Right atrium auricular region (tissue), 2 donors: Measurements from ENCODE around the gene DUSP2. TPM values are rescaled to one million over a fixed set of nuclear protein-coding genes. Genes with fewer than 3 reads are reported as not detected.

ENCODE experiments used
- DNase-seq: peaks from one replicate; pipeline ENCODE4 v3.0.0-alpha.2; 2019; ENCODE audit warnings: low spot score
- H3K27ac ChIP-seq, 2 donors: fragments of 200-600 bp; sonication (generic); 1 replicate in 1 of 2; 2 replicates in 1 of 2; pipeline ENCODE4 v1.5.1; 2016 to 2019
- H3K27me3 ChIP-seq, 2 donors: fragments of 200-600 bp; sonication (generic); one replicate each; pipeline versions ENCODE4 v1.5.1 to v1.6.0; 2017 to 2019
- H3K36me3 ChIP-seq: fragments of 200-600 bp; sonication (generic); one replicate; pipeline ENCODE4 v1.5.1; 2016
- H3K4me1 ChIP-seq, 2 donors: fragments of 200-600 bp; sonication (generic); one replicate each; pipeline versions ENCODE4 v1.5.1 to v1.6.0; 2017 to 2019
- H3K4me3 ChIP-seq, 2 donors: fragments of 200-600 bp; sonication (generic); 1 replicate in 1 of 2; 2 replicates in 1 of 2; pipeline ENCODE4 v1.5.1; 2017 to 2019; ENCODE audit warnings: mild to moderate bottlenecking in 1 of 2, moderate library complexity in 1 of 2
- H3K9me3 ChIP-seq, 2 donors: fragments of 200-600 bp; sonication (generic); one replicate each; pipeline ENCODE4 v1.5.1; 2019
- CTCF ChIP-seq, 2 donors: fragments of 200-600 bp; sonication (generic); IDR thresholded peaks; one replicate each; pipeline ENCODE4 v1.5.1; 2019; ENCODE audit warnings: antibody characterized with exemption in 2 of 2
- total RNA-seq, 2 donors: library from RNA; depleted of rRNA; stranded (reverse); fragments of >200 nt; gene quantifications; one replicate each; pipeline ENCODE4 v1.1.0, GENCODE V29; 2016

Gene DUSP2
- total RNA-seq, 2 donors from 2014 or later, result 4.0 to 9.0 TPM

GRCh38 chr2:96099861-96100798 lies 45.1 kb downstream of the DUSP2 start:
- Histone ChIP-seq H3K4me1 (peaks cover 0 to 45% of the 10 kb centered on the region in 2 donors), H3K27me3 (no peaks in the 10 kb centered on the region), H3K27ac (peak overlapping the region in 1 of 2 donors; percentile 72), H3K9me3 (peaks cover 0 to 4% of the 10 kb centered on the region in 2 donors), H3K36me3 (no peaks in the 10 kb centered on the region), H3K4me3 (no peak overlapping the region)
- DNase-seq, result peak; percentile 51
- no peak for TF ChIP-seq CTCF (IDR thresholded peaks at IDR 0.05)

- H3K4me3 ChIP-seq, result no peak overlapping the region
- no peaks in the 10 kb centered on the region for H3K36me3 ChIP-seq
- peak; percentile 63 for DNase-seq
- peak overlapping the region; percentile 72 to 74 for H3K27ac ChIP-seq
- H3K27me3 ChIP-seq, result no peaks in the 10 kb centered on the region
- peak in 1 of 2 donors; percentile 6 for TF ChIP-seq CTCF (IDR thresholded peaks at IDR 0.05)
- peaks cover 0 to 38% of the 10 kb centered on the region in 2 donors for H3K4me1 ChIP-seq
- H3K9me3 ChIP-seq, result no peaks in the 10 kb centered on the region
Measured at GRCh38 chr2:96098900-96099590, 46.2 kb downstream of the DUSP2 start.

GRCh38 chr2:96097951-96098823 lies 47.1 kb downstream of the DUSP2 start:
- peaks cover 0 to 29% of the 10 kb centered on the region in 2 donors for H3K4me1 ChIP-seq
- H3K9me3 ChIP-seq, result no peaks in the 10 kb centered on the region
- no peak overlapping the region for H3K4me3 ChIP-seq
- TF ChIP-seq CTCF (IDR thresholded peaks at IDR 0.05), result no peak
- no peaks in the 10 kb centered on the region for H3K27me3 ChIP-seq
- H3K36me3 ChIP-seq, result no peaks in the 10 kb centered on the region
- DNase-seq, result peak; percentile 50
- H3K27ac ChIP-seq, result peak overlapping the region; percentile 72 to 74

- H3K9me3 ChIP-seq, result no peaks in the 10 kb centered on the region
- no peak overlapping the region for H3K4me3 ChIP-seq
- peaks cover 0 to 27% of the 10 kb centered on the region in 2 donors for H3K4me1 ChIP-seq
- no peak overlapping the region for H3K27ac ChIP-seq
- H3K27me3 ChIP-seq, result no peaks in the 10 kb centered on the region
- no peaks in the 10 kb centered on the region for H3K36me3 ChIP-seq
- no peak for DNase-seq
- TF ChIP-seq CTCF (IDR thresholded peaks at IDR 0.05), result no peak
Measured at GRCh38 chr2:96097441-96097840, 47.8 kb downstream of the DUSP2 start.

- Histone ChIP-seq H3K4me3 (no peak overlapping the region), H3K36me3 (no peaks in the 10 kb centered on the region), H3K9me3 (no peaks in the 10 kb centered on the region), H3K4me1 (peaks cover 0 to 43% of the 10 kb centered on the region in 2 donors), H3K27ac (no peak overlapping the region), H3K27me3 (no peaks in the 10 kb centered on the region)
- TF ChIP-seq CTCF (IDR thresholded peaks at IDR 0.05), result no peak
- peak; percentile 9 for DNase-seq
Measured at GRCh38 chr2:96095116-96095636, 50.1 kb downstream of the DUSP2 start.
